Measurements from ENCODE around the gene GPATCH2.

The GPATCH2 gene

GRCh38 chr1:217484871-217485270 is 146.0 kb downstream of the GPATCH2 start:
- in situ Hi-C loops (cut with MboI; ENCODE audit: low pct_unique_long_range_greater_than_20kb, low sequenced_read_pairs, unreplicated experiment), result no loop called here
- TF ChIP-seq CTCF (IDR thresholded peaks at IDR 0.05; ENCODE audit: extremely low read depth, insufficient read depth, missing control alignments), result no peak
- DNase-seq (ENCODE audit: low spot score), result no peak

DNA sequence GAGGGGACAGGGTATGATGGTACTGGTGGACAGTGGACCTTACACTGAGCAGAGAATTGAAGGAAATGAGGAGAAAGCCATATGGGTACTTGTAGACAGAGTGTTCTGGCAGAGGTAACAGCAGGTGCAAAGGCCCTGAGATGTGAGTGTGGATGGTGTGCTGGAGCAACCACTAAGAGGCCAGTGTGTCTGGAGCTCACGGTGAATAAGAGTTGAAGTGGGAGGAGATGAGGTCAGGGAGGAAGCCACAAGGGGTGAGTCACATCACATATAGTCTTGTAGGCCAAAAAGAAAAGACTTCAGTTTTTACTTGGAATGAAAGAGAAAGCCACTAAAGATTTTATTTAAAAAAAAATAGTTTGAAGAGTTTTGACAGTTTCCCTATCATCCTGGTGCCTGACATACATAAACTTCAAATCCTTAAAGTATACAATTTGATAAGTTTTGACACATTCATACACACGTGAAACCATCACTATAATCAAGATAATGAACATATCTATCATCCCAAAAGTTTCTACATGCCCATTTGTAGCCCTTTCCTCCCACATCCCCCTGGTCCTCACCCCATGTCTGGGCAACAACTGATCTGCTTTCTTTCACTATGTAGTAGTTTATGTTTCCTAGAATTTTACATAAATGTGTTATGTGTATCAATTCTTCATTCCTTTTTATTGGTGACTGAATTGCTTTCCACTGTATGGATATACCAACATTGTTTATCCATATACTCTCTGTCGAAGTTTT is 148.4 kb downstream of the GPATCH2 start:
- peak; percentile 23 for DNase-seq (ENCODE audit: low spot score)
- in situ Hi-C loops (cut with MboI; ENCODE audit: low pct_unique_long_range_greater_than_20kb, low sequenced_read_pairs, unreplicated experiment), result no loop called here
- TF ChIP-seq CTCF (IDR thresholded peaks at IDR 0.05; ENCODE audit: extremely low read depth, insufficient read depth, missing control alignments), result no peak

- in situ Hi-C loops (cut with MboI; ENCODE audit: low pct_unique_long_range_greater_than_20kb, low sequenced_read_pairs, unreplicated experiment), result no loop called here
- no peak for DNase-seq (ENCODE audit: low spot score)
- TF ChIP-seq CTCF (IDR thresholded peaks at IDR 0.05; ENCODE audit: extremely low read depth, insufficient read depth, missing control alignments), result no peak
Measured at GRCh38 chr1:217478450-217478849, 152.4 kb downstream of the GPATCH2 start.

DNA sequence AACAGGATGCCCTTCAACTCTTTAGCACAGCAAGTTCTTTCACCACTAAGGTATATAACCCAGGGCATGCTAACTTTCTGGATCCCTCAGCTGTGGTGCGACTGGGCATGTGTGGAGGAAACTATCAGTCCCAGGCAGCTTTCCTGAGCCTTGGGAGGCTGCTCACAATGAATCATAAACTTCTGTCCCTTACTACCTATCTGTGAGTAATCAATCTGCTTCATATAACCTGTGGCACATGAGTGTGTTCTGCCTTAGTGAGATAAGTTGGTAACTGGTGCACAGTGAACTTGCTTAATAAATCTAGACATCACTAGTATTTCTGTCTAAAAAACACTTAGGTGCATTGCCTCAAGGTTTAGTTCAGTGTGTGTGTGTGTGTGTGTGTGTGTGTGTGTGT is 158.0 kb downstream of the GPATCH2 start:
- DNase-seq (ENCODE audit: low spot score), result no peak
- in situ Hi-C loops (cut with MboI; ENCODE audit: low pct_unique_long_range_greater_than_20kb, low sequenced_read_pairs, unreplicated experiment), result no loop called here

DNA sequence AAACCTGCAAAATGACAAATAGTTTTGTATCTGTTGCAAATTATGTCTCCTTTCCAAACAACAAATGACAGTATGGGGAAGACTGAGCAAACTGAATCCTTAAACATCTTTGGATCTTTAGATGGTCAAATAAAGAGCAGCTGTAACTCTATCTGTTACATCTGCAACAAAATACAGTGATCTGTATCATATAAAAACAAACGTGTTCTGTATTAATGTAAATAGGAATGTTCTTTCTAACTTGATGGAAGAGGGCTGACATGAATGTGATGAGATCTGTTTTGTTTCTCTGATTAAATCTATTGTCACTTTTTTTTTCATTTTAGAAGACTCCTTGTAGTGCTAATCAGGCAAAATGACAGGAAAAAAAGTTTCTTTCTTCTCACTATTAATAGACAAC is 159.5 kb downstream of the GPATCH2 start:
- TF ChIP-seq CTCF (IDR thresholded peaks at IDR 0.05; ENCODE audit: extremely low read depth, insufficient read depth, missing control alignments), result no peak
- no peak for DNase-seq (ENCODE audit: low spot score)
- in situ Hi-C loops (cut with MboI; ENCODE audit: low pct_unique_long_range_greater_than_20kb, low sequenced_read_pairs, unreplicated experiment), result no loop called here

More for the DNA sequence above, 158.0 kb downstream of the GPATCH2 start:
- no peak for TF ChIP-seq CTCF (IDR thresholded peaks at IDR 0.05; ENCODE audit: extremely low read depth, insufficient read depth, missing control alignments)

GRCh38 chr1:217469983-217470382 is 160.9 kb downstream of the GPATCH2 start:
- in situ Hi-C loops (cut with MboI; ENCODE audit: low pct_unique_long_range_greater_than_20kb, low sequenced_read_pairs, unreplicated experiment), result no loop called here
- TF ChIP-seq CTCF (IDR thresholded peaks at IDR 0.05; ENCODE audit: extremely low read depth, insufficient read depth, missing control alignments), result no peak
- no peak for DNase-seq (ENCODE audit: low spot score)

Measured in GM13977 (cell line).